ENCODE results near the gene BANK1. TPM values are rescaled to one million over a fixed set of nuclear protein-coding genes. Genes with fewer than 3 reads are reported as not detected.

BANK1 gene
- total and polyA plus RNA-seq, 2 donors from 2014 or later: 1.8 to 7.4 TPM

DNA sequence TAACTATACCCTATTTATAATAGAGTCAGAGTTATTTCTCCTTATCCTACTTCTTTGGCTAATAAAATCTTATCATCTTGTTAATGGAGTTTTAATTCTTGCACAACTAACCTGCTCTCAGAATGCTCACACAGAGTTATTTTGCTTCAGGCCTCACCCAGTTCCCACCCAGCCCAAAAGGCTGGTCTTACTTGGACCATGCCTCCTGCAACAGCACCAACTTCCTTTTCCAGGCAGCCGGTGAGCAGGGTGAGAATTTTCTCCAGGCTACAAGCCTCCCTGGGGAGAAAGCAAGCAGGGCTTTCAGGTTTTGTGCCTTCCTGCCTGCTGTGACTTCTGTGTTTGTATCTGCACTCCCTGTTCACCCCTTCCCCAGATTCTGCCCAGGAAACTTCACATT lies 29.1 kb upstream of the BANK1 start:
- no peak overlapping the region for H3K4me3 ChIP-seq (ENCODE audit: low read length in 3 of 3)
- H3K36me3 ChIP-seq (ENCODE audit: control insufficient read depth in 2 of 3, insufficient read depth in 3 of 3, low read length in 3 of 3): no peaks in the 10 kb centered on the region
- no peak for FAIRE-seq
- no peaks in the 10 kb centered on the region for H3K27me3 ChIP-seq (ENCODE audit: control insufficient read depth, insufficient read depth, low read length)
- intact Hi-C loops (cut with DNase I): no loop called here
- no peak overlapping the region for H3K9ac ChIP-seq (ENCODE audit: low read length in 3 of 3)
- TF ChIP-seq, protein P1, sequence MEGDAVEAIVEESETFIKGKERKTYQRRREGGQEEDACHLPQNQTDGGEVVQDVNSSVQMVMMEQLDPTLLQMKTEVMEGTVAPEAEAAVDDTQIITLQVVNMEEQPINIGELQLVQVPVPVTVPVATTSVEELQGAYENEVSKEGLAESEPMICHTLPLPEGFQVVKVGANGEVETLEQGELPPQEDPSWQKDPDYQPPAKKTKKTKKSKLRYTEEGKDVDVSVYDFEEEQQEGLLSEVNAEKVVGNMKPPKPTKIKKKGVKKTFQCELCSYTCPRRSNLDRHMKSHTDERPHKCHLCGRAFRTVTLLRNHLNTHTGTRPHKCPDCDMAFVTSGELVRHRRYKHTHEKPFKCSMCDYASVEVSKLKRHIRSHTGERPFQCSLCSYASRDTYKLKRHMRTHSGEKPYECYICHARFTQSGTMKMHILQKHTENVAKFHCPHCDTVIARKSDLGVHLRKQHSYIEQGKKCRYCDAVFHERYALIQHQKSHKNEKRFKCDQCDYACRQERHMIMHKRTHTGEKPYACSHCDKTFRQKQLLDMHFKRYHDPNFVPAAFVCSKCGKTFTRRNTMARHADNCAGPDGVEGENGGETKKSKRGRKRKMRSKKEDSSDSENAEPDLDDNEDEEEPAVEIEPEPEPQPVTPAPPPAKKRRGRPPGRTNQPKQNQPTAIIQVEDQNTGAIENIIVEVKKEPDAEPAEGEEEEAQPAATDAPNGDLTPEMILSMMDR (IDR thresholded peaks at IDR 0.05; ENCODE audit: borderline replicate concordance, extremely low read depth, insufficient read depth): no peak
- no peaks in the 10 kb centered on the region for H3K4me1 ChIP-seq (ENCODE audit: control insufficient read depth in 2 of 3, insufficient read depth in 2 of 3, low read depth in 1 of 3, low read length in 3 of 3)
- H3K9me3 ChIP-seq (ENCODE audit: control insufficient read depth in 2 of 3, insufficient read depth in 1 of 3, low read length in 3 of 3): no peaks in the 10 kb centered on the region
- H3K27ac ChIP-seq (ENCODE audit: low read depth in 2 of 2, low read length in 2 of 2): no peak overlapping the region
- no peak for DNase-seq

DNA sequence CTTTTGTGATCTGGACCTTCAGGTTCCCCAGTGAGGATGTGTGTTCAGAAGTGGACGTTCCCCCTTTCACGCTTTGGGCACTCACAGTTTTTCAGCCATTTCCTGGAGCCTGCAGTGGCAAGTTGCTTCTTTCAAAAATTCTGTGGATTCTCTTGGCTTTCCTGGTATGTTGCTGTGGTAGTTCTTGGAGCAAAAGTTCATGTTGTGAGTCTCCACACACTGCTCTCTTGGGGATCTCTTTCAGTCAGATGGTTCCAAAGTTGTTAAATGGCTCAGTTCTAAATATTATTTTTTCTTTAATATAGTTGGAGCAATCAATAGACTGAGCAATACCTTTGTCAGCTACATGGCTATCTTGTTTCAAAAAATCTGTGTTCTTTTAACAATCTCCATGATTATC lies 28.5 kb upstream of the BANK1 start:
- intact Hi-C loops (cut with DNase I): no loop called here
- no peak for FAIRE-seq
- Histone ChIP-seq H3K9me3 (ENCODE audit: control insufficient read depth in 2 of 3, insufficient read depth in 1 of 3, low read length in 3 of 3) (no peaks in the 10 kb centered on the region), H3K4me1 (ENCODE audit: control insufficient read depth in 2 of 3, insufficient read depth in 2 of 3, low read depth in 1 of 3, low read length in 3 of 3) (no peaks in the 10 kb centered on the region), H3K4me3 (ENCODE audit: low read length in 3 of 3) (no peak overlapping the region), H3K27me3 (ENCODE audit: control insufficient read depth, insufficient read depth, low read length) (no peaks in the 10 kb centered on the region), H3K9ac (ENCODE audit: low read length in 3 of 3) (no peak overlapping the region), H3K27ac (ENCODE audit: low read depth in 2 of 2, low read length in 2 of 2) (no peak overlapping the region), H3K36me3 (ENCODE audit: control insufficient read depth in 2 of 3, insufficient read depth in 3 of 3, low read length in 3 of 3) (no peaks in the 10 kb centered on the region)
- DNase-seq: no peak
- TF ChIP-seq, protein P1 (IDR thresholded peaks at IDR 0.05; ENCODE audit: borderline replicate concordance, extremely low read depth, insufficient read depth): no peak

DNA sequence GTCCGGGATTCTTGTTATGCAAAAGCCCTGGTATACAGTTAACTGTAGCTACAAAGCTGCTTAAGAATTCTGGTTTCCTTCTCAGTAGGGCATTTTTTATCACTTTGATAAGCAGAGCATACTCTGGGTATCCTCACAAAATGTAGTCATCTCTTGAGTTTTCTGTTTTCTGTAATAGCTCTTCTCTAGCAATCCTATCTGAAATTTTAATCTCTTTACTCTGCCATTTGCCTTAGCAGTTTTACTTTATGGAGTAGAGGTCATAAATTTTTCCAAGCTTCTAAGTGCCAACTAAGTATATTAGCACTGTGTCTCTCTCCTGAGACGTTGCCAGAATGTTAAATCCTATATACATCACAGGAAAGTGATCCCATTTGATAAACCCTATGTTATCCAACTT lies 28.0 kb upstream of the BANK1 start:
- Histone ChIP-seq H3K9ac (ENCODE audit: low read length in 3 of 3) (no peak overlapping the region), H3K4me1 (ENCODE audit: control insufficient read depth in 2 of 3, insufficient read depth in 2 of 3, low read depth in 1 of 3, low read length in 3 of 3) (no peaks in the 10 kb centered on the region), H3K9me3 (ENCODE audit: control insufficient read depth in 2 of 3, insufficient read depth in 1 of 3, low read length in 3 of 3) (peaks cover 0 to 5% (median 2%) of the 10 kb centered on the region in 3 donors), H3K27ac (ENCODE audit: low read depth in 2 of 2, low read length in 2 of 2) (no peak overlapping the region), H3K4me3 (ENCODE audit: low read length in 3 of 3) (no peak overlapping the region), H3K27me3 (ENCODE audit: control insufficient read depth, insufficient read depth, low read length) (no peaks in the 10 kb centered on the region), H3K36me3 (ENCODE audit: control insufficient read depth in 2 of 3, insufficient read depth in 3 of 3, low read length in 3 of 3) (no peaks in the 10 kb centered on the region)
- no peak for FAIRE-seq
- DNase-seq: no peak
- TF ChIP-seq, protein P1 (IDR thresholded peaks at IDR 0.05; ENCODE audit: borderline replicate concordance, extremely low read depth, insufficient read depth): no peak
- intact Hi-C loops (cut with DNase I): no loop called here

DNA sequence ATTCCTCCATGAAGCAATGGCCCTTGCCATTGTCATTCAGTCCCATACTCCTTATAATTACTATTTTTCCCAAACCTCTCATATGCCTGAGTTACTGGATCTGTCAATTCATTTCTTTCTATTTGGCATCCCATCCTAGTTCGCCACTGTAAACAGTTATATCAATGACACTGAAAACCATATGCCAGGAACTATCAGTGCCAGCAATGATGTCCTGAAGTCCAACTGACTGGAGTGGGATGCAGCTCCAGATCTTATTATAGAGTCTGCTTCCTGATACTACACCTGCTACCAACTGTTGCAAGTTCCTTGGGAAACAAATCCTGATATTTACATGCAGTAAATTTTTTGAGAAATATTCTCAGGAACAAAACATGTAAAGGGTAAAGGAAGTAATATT lies 27.0 kb upstream of the BANK1 start:
- no peak for DNase-seq
- TF ChIP-seq, protein P1 (IDR thresholded peaks at IDR 0.05; ENCODE audit: borderline replicate concordance, extremely low read depth, insufficient read depth): no peak
- intact Hi-C loops (cut with DNase I): no loop called here
- H3K27me3 ChIP-seq (ENCODE audit: control insufficient read depth, insufficient read depth, low read length): no peaks in the 10 kb centered on the region
- peaks cover 0 to 6% (median 5%) of the 10 kb centered on the region in 3 donors for H3K9me3 ChIP-seq (ENCODE audit: control insufficient read depth in 2 of 3, insufficient read depth in 1 of 3, low read length in 3 of 3)
- FAIRE-seq: no peak
- no peak overlapping the region for H3K9ac ChIP-seq (ENCODE audit: low read length in 3 of 3)
- no peak overlapping the region for H3K4me3 ChIP-seq (ENCODE audit: low read length in 3 of 3)
- no peaks in the 10 kb centered on the region for H3K4me1 ChIP-seq (ENCODE audit: control insufficient read depth in 2 of 3, insufficient read depth in 2 of 3, low read depth in 1 of 3, low read length in 3 of 3)
- H3K27ac ChIP-seq (ENCODE audit: low read depth in 2 of 2, low read length in 2 of 2): no peak overlapping the region
- H3K36me3 ChIP-seq (ENCODE audit: control insufficient read depth in 2 of 3, insufficient read depth in 3 of 3, low read length in 3 of 3): no peaks in the 10 kb centered on the region
